Measurements from ENCODE around the gene NRG3. TPM values are rescaled to one million over a fixed set of nuclear protein-coding genes. Genes with fewer than 3 reads are reported as not detected.

NRG3 gene
- total and polyA plus RNA-seq, 2 of the 8 experiments (the other 6 are each of a cell fraction or from before 2014, with no cell fraction given) = 4.2 to 5.0 TPM

DNA sequence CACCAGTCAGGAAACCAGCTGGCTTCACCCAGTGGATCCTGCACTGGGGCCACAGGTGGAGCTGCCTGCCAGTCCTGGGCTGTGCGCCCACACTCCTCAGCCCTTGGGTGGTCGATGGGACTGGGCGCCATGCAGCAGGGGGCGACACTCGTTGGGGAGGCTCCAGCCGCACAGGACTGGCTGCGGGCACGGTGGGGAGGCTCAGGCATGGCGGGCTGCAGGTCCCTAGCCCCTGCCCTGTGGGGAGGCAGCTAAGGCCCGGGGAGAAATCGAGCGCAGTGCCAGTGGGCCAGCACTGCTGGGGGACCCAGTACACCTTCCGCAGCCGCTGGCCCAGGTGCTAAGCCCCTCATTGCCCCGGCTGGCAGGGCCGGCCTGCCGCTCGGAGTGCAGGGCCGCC is 12.4 kb upstream of the NRG3 start:
- no peak overlapping the region for H2BK20ac ChIP-seq (ENCODE audit: low read length)
- no peaks in the 10 kb centered on the region for H3K27me3 ChIP-seq (replicated peaks in 1 of 4; ENCODE audit: control insufficient read depth in 3 of 4, extremely low read depth in 1 of 4, insufficient read depth in 3 of 4, low read length in 3 of 4)
- H3K27ac ChIP-seq (ENCODE audit: low read depth, low read length) = no peak overlapping the region
- no peak overlapping the region for H2BK15ac ChIP-seq (ENCODE audit: low read length)
- no peak overlapping the region for H3K4ac ChIP-seq (replicated peaks; ENCODE audit: insufficient read length, low read depth, low read length)
- no peaks in the 10 kb centered on the region for H4K20me1 ChIP-seq (replicated peaks in 1 of 2; ENCODE audit: control insufficient read depth in 1 of 2, insufficient read depth in 2 of 2, low read length in 2 of 2)
- no peak overlapping the region for H3K9ac ChIP-seq (replicated peaks in 1 of 4; ENCODE audit: extremely low read depth in 1 of 4, low read depth in 3 of 4, low read length in 3 of 4)
- H3K9me3 ChIP-seq (ENCODE audit: insufficient read depth in 2 of 2, low read depth in 1 of 2, low read length in 1 of 2) = peaks cover 8 to 15% of the 10 kb centered on the region in 2 experiments; a peak in 2 of 4 replicates
- H2AFZ ChIP-seq (ENCODE audit: low read length) = no peak overlapping the region
- H3K23ac ChIP-seq (ENCODE audit: insufficient read length) = no peak overlapping the region
- no peak overlapping the region for H3K14ac ChIP-seq (ENCODE audit: insufficient read length)
- TF ChIP-seq RAD21 (IDR thresholded peaks at IDR 0.05 in 1 of 2, conservative IDR thresholded peaks at IDR 0.05 in 1 of 2; ENCODE audit: low read depth in 2 of 2, low read length in 2 of 2) (no peak), CBX5 (IDR thresholded peaks at IDR 0.05; ENCODE audit: low read depth, low read length) (no peak), TBP (IDR thresholded peaks at IDR 0.05; ENCODE audit: low read depth, low read length) (no peak), CHD2 (IDR thresholded peaks at IDR 0.05; ENCODE audit: low read length) (no peak), POU5F1 (IDR thresholded peaks at IDR 0.05; ENCODE audit: low read depth, low read length) (no peak), HDAC2 (IDR thresholded peaks at IDR 0.05; ENCODE audit: borderline replicate concordance in 1 of 2, low read depth in 2 of 2, low read length in 2 of 2) (no peak)
- TF ChIP-seq, protein P1, sequence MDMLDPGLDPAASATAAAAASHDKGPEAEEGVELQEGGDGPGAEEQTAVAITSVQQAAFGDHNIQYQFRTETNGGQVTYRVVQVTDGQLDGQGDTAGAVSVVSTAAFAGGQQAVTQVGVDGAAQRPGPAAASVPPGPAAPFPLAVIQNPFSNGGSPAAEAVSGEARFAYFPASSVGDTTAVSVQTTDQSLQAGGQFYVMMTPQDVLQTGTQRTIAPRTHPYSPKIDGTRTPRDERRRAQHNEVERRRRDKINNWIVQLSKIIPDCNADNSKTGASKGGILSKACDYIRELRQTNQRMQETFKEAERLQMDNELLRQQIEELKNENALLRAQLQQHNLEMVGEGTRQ (IDR thresholded peaks at IDR 0.05; ENCODE audit: low read length) = no peak
- H3K56ac ChIP-seq (replicated peaks; ENCODE audit: insufficient read length, low read depth, low read length) = no peak overlapping the region
- H3K4me1 ChIP-seq (replicated peaks in 1 of 4; ENCODE audit: control insufficient read depth in 3 of 4, insufficient read depth in 4 of 4, low read length in 3 of 4) = peaks cover 0 to 2% (median 0%) of the 10 kb centered on the region in 4 experiments; a peak in 3 of 7 replicates
- H2BK12ac ChIP-seq (ENCODE audit: low read depth, low read length) = no peak overlapping the region
- CTCF ChIA-PET (ENCODE audit: partially characterized antibody) = interaction anchor here (0.6 to 1.3 kb wide), 2 partner anchors 10 to 221 kb away, joined by 3 to 5 read pairs; no protein-coding TSS in a partner anchor
- H3K4me2 ChIP-seq (ENCODE audit: insufficient read depth in 1 of 2, low read depth in 2 of 2, low read length in 2 of 2) = no peak overlapping the region
- H4K8ac ChIP-seq (ENCODE audit: extremely low read depth, insufficient read depth, low read length) = no peak overlapping the region
- no peak overlapping the region for H2BK5ac ChIP-seq (ENCODE audit: low read depth, low read length)
- H3K79me2 ChIP-seq (ENCODE audit: control insufficient read depth in 1 of 2, insufficient read depth in 2 of 2, low read length in 2 of 2) = no peaks in the 10 kb centered on the region
- WGBS, 2 experiments (ENCODE audit: extremely low coverage in 1 of 2, insufficient coverage in 1 of 2, insufficient read length in 1 of 2, insufficient replicate concordance in 2 of 2, low coverage in 1 of 2, low lambda C conversion rate in 2 of 2, missing lambda C conversion rate in 1 of 2) = 99% methylated on average over 18 of the region's 19 CpGs; no CpG with 5 or more reads in 1 of the 2 experiments
- no peaks in the 10 kb centered on the region for H3K36me3 ChIP-seq (ENCODE audit: control insufficient read depth in 2 of 4, insufficient read depth in 4 of 4, low read length in 3 of 4)
- no peak overlapping the region for H3K18ac ChIP-seq (ENCODE audit: extremely low read depth, low read length)
- H3K79me1 ChIP-seq (ENCODE audit: low read depth, low read length) = no peaks in the 10 kb centered on the region
- no peak overlapping the region for H2AK5ac ChIP-seq (ENCODE audit: low read depth, low read length)
- DNase-seq (ENCODE audit: low read depth in 1 of 2, low spot score in 2 of 2) (no peak), FAIRE-seq (no peak)
- no peaks in the 10 kb centered on the region for H3K23me2 ChIP-seq (ENCODE audit: low read depth, low read length)
- H4K91ac ChIP-seq (replicated peaks; ENCODE audit: insufficient read length, low read length) = no peak overlapping the region
- H3K4me3 ChIP-seq (ENCODE audit: extremely low read depth in 1 of 4, insufficient read depth in 2 of 4, low read depth in 3 of 4, low read length in 4 of 4) = no peak overlapping the region
- H4K5ac ChIP-seq (ENCODE audit: insufficient read length, low read depth, low read length) = no peak overlapping the region
- POLR2A ChIA-PET (ENCODE audit: partially characterized antibody) = no interaction called here
- H2BK120ac ChIP-seq (replicated peaks; ENCODE audit: low read depth, low read length) = no peak overlapping the region
